GM18868 (cell line): ENCODE results near the gene FAM131A.

ENCODE experiments used
- ATAC-seq: cut with Tn5 transposase; IDR thresholded peaks from one replicate; pipeline ENCODE4 v1.9.1; 2021; ENCODE audit warnings: mild to moderate bottlenecking, moderate library complexity; ENCODE audit not compliant: unreplicated experiment

The FAM131A gene

GRCh38 chr3:184354754-184355153, 17.4 kb downstream of the FAM131A start:
- no peak for ATAC-seq

GRCh38 chr3:184355261-184356040, 18.1 kb downstream of the FAM131A start:
- no peak for ATAC-seq

- ATAC-seq, result no peak
Measured at GRCh38 chr3:184357248-184358123, 20.1 kb downstream of the FAM131A start.

- no peak for ATAC-seq
Measured at GRCh38 chr3:184358124-184358767, 20.8 kb downstream of the FAM131A start.

- ATAC-seq, result no peak
Measured at GRCh38 chr3:184358921-184359350, 21.5 kb downstream of the FAM131A start.

- ATAC-seq, result no peak
Measured at GRCh38 chr3:184359610-184360009, 22.2 kb downstream of the FAM131A start.

- ATAC-seq, result no peak
Measured at GRCh38 chr3:184360070-184360928, 22.9 kb downstream of the FAM131A start.

GRCh38 chr3:184360929-184361531, 23.6 kb downstream of the FAM131A start:
- peak; percentile 6 for ATAC-seq

- peak; percentile 37 for ATAC-seq
Measured at GRCh38 chr3:184361532-184361931, 24.1 kb downstream of the FAM131A start, which contains the start of the genes CLCN2 and POLR2H. CLCN2 (minus strand) TSS chr3:184361605; CDS start chr3:184361479, 126 bp downstream. POLR2H (plus strand) TSS chr3:184361710; CDS start chr3:184363493, 1,783 bp downstream.

GRCh38 chr3:184361932-184362667, 24.7 kb downstream of the FAM131A start:
- ATAC-seq, result peak; percentile 5

GRCh38 chr3:184362668-184363546, 25.5 kb downstream of the FAM131A start:
- ATAC-seq, result peak; percentile 87

GRCh38 chr3:184366619-184367289, 29.4 kb downstream of the FAM131A start:
- no peak for ATAC-seq

- ATAC-seq, result no peak
Measured at GRCh38 chr3:184368116-184368515, 30.7 kb downstream of the FAM131A start.

GRCh38 chr3:184368586-184369183, 31.3 kb downstream of the FAM131A start:
- no peak for ATAC-seq

- ATAC-seq, result no peak
Measured at GRCh38 chr3:184371570-184372018, 34.2 kb downstream of the FAM131A start.

GRCh38 chr3:184372296-184372821, 35.0 kb downstream of the FAM131A start:
- no peak for ATAC-seq

- no peak for ATAC-seq
Measured at GRCh38 chr3:184372911-184373310, 35.5 kb downstream of the FAM131A start.
